HFFc6 (cell line): ENCODE data around the gene SAXO1. TPM values are rescaled to one million over a fixed set of nuclear protein-coding genes. Genes with fewer than 3 reads are reported as not detected.

Source experiments
- DNase-seq: peaks from one replicate; pipeline ENCODE4 v3.0.0-alpha.2; 2018
- H3K27ac Mint-ChIP-seq: 2 replicates; pipeline ENCODE4 v1.8.0; 2020; ENCODE audit warnings: mild to moderate bottlenecking, mixed read lengths
- H3K27me3 Mint-ChIP-seq: 2 replicates; pipeline ENCODE4 v1.8.0; 2021; ENCODE audit warnings: mild to moderate bottlenecking, moderate library complexity, mixed read lengths; ENCODE audit not compliant: insufficient read depth
- H3K36me3 Mint-ChIP-seq: 2 replicates; pipeline ENCODE4 v1.8.0; 2021; ENCODE audit warnings: low read depth, mixed read lengths
- H3K4me1 Mint-ChIP-seq: 2 replicates; pipeline ENCODE4 v1.8.0; 2020; ENCODE audit warnings: low read depth, mixed read lengths
- H3K4me3 Mint-ChIP-seq: 2 replicates; pipeline ENCODE4 v1.8.0; 2020; ENCODE audit warnings: mild to moderate bottlenecking, moderate library complexity, mixed read lengths
- H3K9me3 Mint-ChIP-seq: 2 replicates; pipeline ENCODE4 v1.8.0; 2020; ENCODE audit warnings: mild to moderate bottlenecking, mixed read lengths
- total RNA-seq, 6 experiments: library from RNA; stranded (reverse); fragmentation: NEBNext Ultra II Directional; extraction: Animal tissue kit (Norgen Biotek cat#: 25700); gene quantifications; 2 replicates in 1 of 6; 3 replicates in 5 of 6; pipeline ENCODE4 v1.2.3, GENCODE V29; 2021
- TF ChIP-seq, protein P1 (sequence below): fragments of 200-600 bp; sonication (generic); IDR thresholded peaks from 2 replicates; pipeline ENCODE4 v1.5.0; 2021; ENCODE audit warnings: antibody characterized with exemption, mild to moderate bottlenecking

Gene SAXO1
- total RNA-seq, 6 experiments from 2014 or later, result not detected

DNA sequence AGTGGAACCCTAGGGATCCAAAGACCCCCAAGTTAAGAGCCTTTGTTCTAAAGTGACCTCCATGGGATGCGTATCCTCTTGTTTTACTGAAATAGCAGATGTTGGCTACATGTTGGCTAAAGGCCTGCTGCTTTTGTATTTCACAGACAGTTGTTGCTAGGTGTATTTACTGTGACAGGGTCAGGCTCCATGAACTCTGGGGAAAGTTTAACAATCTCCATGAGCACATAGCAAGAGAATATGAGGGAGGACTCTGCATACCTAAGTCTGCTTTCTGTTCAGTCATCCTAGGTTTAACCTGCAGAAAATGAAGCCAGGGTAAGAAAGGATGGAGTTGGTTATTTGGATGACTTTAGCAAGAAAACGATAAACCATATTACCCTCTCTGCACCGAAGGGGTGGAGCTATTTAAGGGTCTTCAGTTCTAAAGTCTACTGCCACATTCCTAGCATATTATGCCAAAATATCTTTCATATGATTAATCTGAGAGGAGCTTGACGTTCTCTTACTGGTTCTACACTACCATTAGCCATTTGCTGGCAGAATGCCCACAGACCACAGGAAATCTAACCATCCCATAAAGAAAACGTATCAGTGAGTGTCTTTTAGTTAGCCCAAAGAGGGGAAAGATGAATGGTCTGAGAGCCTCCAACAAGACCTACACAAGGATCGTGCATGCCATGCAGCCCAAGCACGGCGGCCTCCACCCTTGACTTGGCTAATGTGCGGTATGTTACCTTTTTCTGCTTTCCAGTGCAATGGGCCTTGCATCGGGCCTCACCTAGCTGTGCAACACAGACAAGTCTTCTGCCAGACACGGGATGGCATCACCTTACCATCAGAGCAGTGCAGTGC, 127.8 kb downstream of the SAXO1 start:
- H3K4me1 Mint-ChIP-seq, result peaks cover 49% of the 10 kb centered on the region
- H3K27me3 Mint-ChIP-seq, result peaks cover 8% of the 10 kb centered on the region
- H3K4me3 Mint-ChIP-seq, result peak overlapping the region; percentile 22; the same call in 1 of the 2 replicates
- peak; percentile 51 for DNase-seq
- peaks cover 62% of the 10 kb centered on the region for H3K36me3 Mint-ChIP-seq
- TF ChIP-seq, protein P1, sequence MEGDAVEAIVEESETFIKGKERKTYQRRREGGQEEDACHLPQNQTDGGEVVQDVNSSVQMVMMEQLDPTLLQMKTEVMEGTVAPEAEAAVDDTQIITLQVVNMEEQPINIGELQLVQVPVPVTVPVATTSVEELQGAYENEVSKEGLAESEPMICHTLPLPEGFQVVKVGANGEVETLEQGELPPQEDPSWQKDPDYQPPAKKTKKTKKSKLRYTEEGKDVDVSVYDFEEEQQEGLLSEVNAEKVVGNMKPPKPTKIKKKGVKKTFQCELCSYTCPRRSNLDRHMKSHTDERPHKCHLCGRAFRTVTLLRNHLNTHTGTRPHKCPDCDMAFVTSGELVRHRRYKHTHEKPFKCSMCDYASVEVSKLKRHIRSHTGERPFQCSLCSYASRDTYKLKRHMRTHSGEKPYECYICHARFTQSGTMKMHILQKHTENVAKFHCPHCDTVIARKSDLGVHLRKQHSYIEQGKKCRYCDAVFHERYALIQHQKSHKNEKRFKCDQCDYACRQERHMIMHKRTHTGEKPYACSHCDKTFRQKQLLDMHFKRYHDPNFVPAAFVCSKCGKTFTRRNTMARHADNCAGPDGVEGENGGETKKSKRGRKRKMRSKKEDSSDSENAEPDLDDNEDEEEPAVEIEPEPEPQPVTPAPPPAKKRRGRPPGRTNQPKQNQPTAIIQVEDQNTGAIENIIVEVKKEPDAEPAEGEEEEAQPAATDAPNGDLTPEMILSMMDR, result no peak
- H3K27ac Mint-ChIP-seq, result peak overlapping the region; percentile 39; the same call in 1 of the 2 replicates
- H3K9me3 Mint-ChIP-seq, result peaks cover 10% of the 10 kb centered on the region; the same call in 1 of the 2 replicates

DNA sequence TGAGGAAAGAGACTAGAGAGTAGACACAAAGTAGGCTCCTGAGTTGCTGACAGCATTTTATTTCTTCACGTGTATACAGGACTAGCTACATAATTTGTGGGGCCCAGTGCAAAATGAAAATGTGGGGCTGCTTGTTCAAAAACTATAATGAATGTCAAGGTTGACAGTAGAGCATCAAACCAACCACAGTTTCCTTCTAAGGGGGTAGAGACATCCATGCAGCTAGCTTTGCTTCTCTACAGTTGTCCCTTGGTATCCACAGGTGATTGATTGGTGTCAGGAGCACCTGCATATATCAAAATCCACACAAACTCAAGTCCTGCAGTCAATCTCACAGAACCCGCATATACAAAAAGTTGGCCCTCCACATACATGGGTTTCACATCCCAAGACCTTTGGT, 129.6 kb downstream of the SAXO1 start:
- Mint-ChIP-seq H3K27me3 (peaks cover 6% of the 10 kb centered on the region), H3K9me3 (peaks cover 10% of the 10 kb centered on the region; the same call in 1 of the 2 replicates), H3K36me3 (peaks cover 75% of the 10 kb centered on the region), H3K27ac (no peak overlapping the region), H3K4me3 (no peak overlapping the region), H3K4me1 (peaks cover 34% of the 10 kb centered on the region)
- DNase-seq, result no peak
- TF ChIP-seq, protein P1, result no peak

DNA sequence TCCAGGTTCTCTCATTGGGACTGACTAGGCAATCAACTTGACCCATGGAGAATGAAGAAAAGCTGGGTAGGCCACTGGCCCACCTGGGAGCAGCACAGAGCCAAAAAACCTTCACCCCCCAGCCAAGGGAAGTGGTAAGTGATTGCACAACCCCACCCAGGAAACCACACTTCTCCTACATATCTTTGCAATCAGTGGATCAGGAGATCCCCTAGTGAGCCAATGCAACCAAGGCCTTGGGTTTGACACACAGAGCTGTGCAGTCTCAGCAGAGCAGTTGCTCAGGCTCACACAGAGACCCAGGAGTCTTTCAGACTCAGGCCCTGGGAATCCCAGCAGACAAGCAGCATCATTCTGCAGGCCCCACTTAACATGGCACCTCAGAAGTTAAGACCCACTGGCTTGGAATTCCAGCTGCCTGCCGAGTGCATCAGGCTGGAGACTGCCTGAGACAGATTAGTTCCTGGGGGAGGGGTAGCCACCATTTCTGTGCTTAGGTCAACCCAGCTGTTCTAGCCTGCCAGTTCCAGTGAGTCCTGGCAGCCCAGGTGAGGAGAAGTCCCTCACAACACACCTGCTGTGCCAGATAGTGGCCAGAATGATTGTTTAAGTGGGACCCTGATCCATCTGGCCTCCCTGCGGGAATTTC, 136.4 kb downstream of the SAXO1 start:
- TF ChIP-seq, protein P1, result no peak
- no peak for DNase-seq
- peaks cover 31% of the 10 kb centered on the region for H3K9me3 Mint-ChIP-seq
- H3K27me3 Mint-ChIP-seq, result peaks cover 2% of the 10 kb centered on the region
- peaks cover 13% of the 10 kb centered on the region for H3K4me1 Mint-ChIP-seq
- H3K36me3 Mint-ChIP-seq, result peaks cover 84% of the 10 kb centered on the region
- H3K4me3 Mint-ChIP-seq, result no peak overlapping the region
- H3K27ac Mint-ChIP-seq, result no peak overlapping the region

DNA sequence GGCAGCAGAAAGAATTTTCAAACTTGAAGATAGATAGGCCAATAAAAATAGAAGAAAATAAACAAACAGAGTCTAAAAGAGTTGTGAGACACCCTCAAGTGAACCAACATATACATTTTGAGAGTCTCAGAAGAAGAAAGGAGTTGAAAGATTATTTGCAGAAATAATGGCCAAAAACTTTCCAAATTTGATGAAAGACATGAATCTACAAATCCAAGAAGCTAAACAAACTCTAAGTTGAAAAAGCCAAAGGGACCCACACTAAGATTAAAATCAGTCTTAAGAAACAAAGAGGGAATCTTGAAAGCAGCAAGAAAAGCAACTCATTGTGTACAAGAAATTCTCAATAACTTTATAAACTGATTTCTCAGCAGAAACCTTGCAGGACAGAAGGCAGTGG, 137.0 kb downstream of the SAXO1 start:
- Mint-ChIP-seq H3K27me3 (peaks cover 2% of the 10 kb centered on the region), H3K36me3 (peaks cover 84% of the 10 kb centered on the region), H3K4me3 (no peak overlapping the region), H3K27ac (no peak overlapping the region), H3K4me1 (peaks cover 13% of the 10 kb centered on the region), H3K9me3 (peaks cover 27% of the 10 kb centered on the region)
- no peak for DNase-seq
- TF ChIP-seq, protein P1, result no peak

DNA sequence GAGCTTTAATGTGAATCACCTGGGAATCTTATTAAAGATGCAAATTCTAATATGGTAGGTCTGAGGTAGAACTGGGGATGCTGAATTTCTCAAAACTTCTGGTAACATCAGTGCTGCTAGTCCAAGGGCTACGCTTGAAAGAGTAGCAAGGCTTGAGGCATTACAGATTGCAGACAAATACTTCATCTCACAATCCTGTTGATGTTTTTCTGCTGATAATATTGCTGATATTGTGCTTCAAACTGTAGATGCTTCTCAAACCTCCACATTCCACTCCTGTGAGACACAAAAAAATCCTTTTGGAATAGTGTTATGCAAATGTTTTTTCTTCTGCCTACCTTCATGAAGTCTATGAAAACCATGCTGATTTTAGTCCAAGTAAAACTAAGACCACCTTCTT, 139.5 kb downstream of the SAXO1 start:
- Mint-ChIP-seq H3K27me3 (no peaks in the 10 kb centered on the region; the same call in none of the 2 replicates), H3K27ac (no peak overlapping the region), H3K4me1 (peaks cover 13% of the 10 kb centered on the region), H3K4me3 (no peak overlapping the region), H3K36me3 (peaks cover 77% of the 10 kb centered on the region), H3K9me3 (peaks cover 27% of the 10 kb centered on the region)
- DNase-seq, result no peak
- TF ChIP-seq, protein P1, result no peak
